ENCODE results near the gene LRRTM4. TPM values are rescaled to one million over a fixed set of nuclear protein-coding genes. Genes with fewer than 3 reads are reported as not detected.

LRRTM4 gene
- total and polyA plus RNA-seq, 2 donors (not counting 1 experiment from before 2014, with no cell fraction given): not detected

GRCh38 chr2:77086051-77086450, 436.1 kb downstream of the LRRTM4 start:
- Mint-ChIP-seq H3K27me3 (peaks cover 4% of the 10 kb centered on the region), H3K9me3 (ENCODE audit: insufficient read depth) (peaks cover 2% of the 10 kb centered on the region), H3K4me1 (no peaks in the 10 kb centered on the region), H3K4me3 (no peak overlapping the region), H3K27ac (no peak overlapping the region)
- no peak overlapping the region for H3K27ac ChIP-seq (ENCODE audit: low read length in 2 of 2)
- H3K79me2 ChIP-seq (ENCODE audit: control insufficient read depth, insufficient read depth, low read length): no peaks in the 10 kb centered on the region
- no CpG with 5 or more reads among the region's 2 CpGs for WGBS (ENCODE audit: insufficient coverage)
- ChIA-PET CTCF (no interaction called here), POLR2A (no interaction called here)
- no peak overlapping the region for H2AFZ ChIP-seq (ENCODE audit: insufficient read depth, low read depth, low read length, poor library complexity, severe bottlenecking)
- intact Hi-C loops (cut with micrococcal nuclease): no loop called here
- no peak overlapping the region for H3K4me3 ChIP-seq (ENCODE audit: control extremely low read depth in 1 of 5, extremely low read depth in 1 of 5, insufficient read depth in 1 of 5, low read depth in 2 of 5, low read length in 4 of 5)
- no peaks in the 10 kb centered on the region for H3K27me3 ChIP-seq (replicated peaks in 1 of 4; ENCODE audit: control extremely low read depth in 1 of 4, control insufficient read depth in 3 of 4, insufficient read depth in 4 of 4, low read length in 3 of 4)
- no peaks in the 10 kb centered on the region for H3K36me3 ChIP-seq (replicated peaks in 1 of 2; ENCODE audit: control extremely low read depth in 1 of 2, control insufficient read depth in 1 of 2, extremely low read depth in 1 of 2, insufficient read depth in 2 of 2, low read length in 1 of 2)
- no peak overlapping the region for H3K9ac ChIP-seq (ENCODE audit: low read length)
- TF ChIP-seq EZH2 (IDR thresholded peaks at IDR 0.05; ENCODE audit: borderline replicate concordance, insufficient read depth, low read depth, low read length, poor library complexity, severe bottlenecking): no peak
- TF ChIP-seq CTCF (IDR thresholded peaks at IDR 0.05): no peak
- no peaks in the 10 kb centered on the region for H4K20me1 ChIP-seq (ENCODE audit: control insufficient read depth, insufficient read depth, low read length, poor library complexity, severe bottlenecking)
- ATAC-seq (ENCODE audit: low read depth) (no peak), DNase-seq (no peak)
- no peaks in the 10 kb centered on the region for H3K4me1 ChIP-seq (ENCODE audit: control insufficient read depth in 2 of 2, insufficient read depth in 2 of 2, low read length in 2 of 2)
- no peak overlapping the region for H3K4me2 ChIP-seq (replicated peaks; ENCODE audit: low read depth, low read length, poor library complexity, severe bottlenecking)
- peaks cover 0 to 2% (median 0%) of the 10 kb centered on the region in 3 donors for H3K9me3 ChIP-seq (ENCODE audit: control extremely low read depth in 1 of 3, control insufficient read depth in 2 of 3, insufficient read depth in 1 of 3, low read length in 2 of 3)

- Mint-ChIP-seq H3K4me1 (no peaks in the 10 kb centered on the region), H3K27ac (no peak overlapping the region), H3K27me3 (peaks cover 4% of the 10 kb centered on the region), H3K4me3 (no peak overlapping the region), H3K9me3 (ENCODE audit: insufficient read depth) (peaks cover 2% of the 10 kb centered on the region)
- Histone ChIP-seq H3K79me2 (ENCODE audit: control insufficient read depth, insufficient read depth, low read length) (no peaks in the 10 kb centered on the region), H3K4me3 (ENCODE audit: control extremely low read depth in 1 of 5, extremely low read depth in 1 of 5, insufficient read depth in 1 of 5, low read depth in 2 of 5, low read length in 4 of 5) (no peak overlapping the region), H3K4me1 (ENCODE audit: control insufficient read depth in 2 of 2, insufficient read depth in 2 of 2, low read length in 2 of 2) (no peaks in the 10 kb centered on the region), H3K36me3 (replicated peaks in 1 of 2; ENCODE audit: control extremely low read depth in 1 of 2, control insufficient read depth in 1 of 2, extremely low read depth in 1 of 2, insufficient read depth in 2 of 2, low read length in 1 of 2) (no peaks in the 10 kb centered on the region), H4K20me1 (ENCODE audit: control insufficient read depth, insufficient read depth, low read length, poor library complexity, severe bottlenecking) (no peaks in the 10 kb centered on the region), H3K9me3 (ENCODE audit: control extremely low read depth in 1 of 3, control insufficient read depth in 2 of 3, insufficient read depth in 1 of 3, low read length in 2 of 3) (peaks cover 0 to 2% (median 0%) of the 10 kb centered on the region in 3 donors), H3K27me3 (replicated peaks in 1 of 4; ENCODE audit: control extremely low read depth in 1 of 4, control insufficient read depth in 3 of 4, insufficient read depth in 4 of 4, low read length in 3 of 4) (no peaks in the 10 kb centered on the region), H2AFZ (ENCODE audit: insufficient read depth, low read depth, low read length, poor library complexity, severe bottlenecking) (no peak overlapping the region), H3K4me2 (replicated peaks; ENCODE audit: low read depth, low read length, poor library complexity, severe bottlenecking) (no peak overlapping the region), H3K9ac (ENCODE audit: low read length) (no peak overlapping the region), H3K27ac (ENCODE audit: low read length in 2 of 2) (no peak overlapping the region)
- TF ChIP-seq CTCF (IDR thresholded peaks at IDR 0.05) (no peak), EZH2 (IDR thresholded peaks at IDR 0.05; ENCODE audit: borderline replicate concordance, insufficient read depth, low read depth, low read length, poor library complexity, severe bottlenecking) (no peak)
- ATAC-seq (ENCODE audit: low read depth): no peak
- WGBS (ENCODE audit: insufficient coverage): no CpG with 5 or more reads among the region's 3 CpGs
- POLR2A ChIA-PET: no interaction called here
- no peak for DNase-seq
- CTCF ChIA-PET: no interaction called here
- intact Hi-C loops (cut with micrococcal nuclease): no loop called here
These were observed 436.6 kb downstream of the LRRTM4 start for GRCh38 chr2:77085561-77085960.
